Cerebellar cortex (tissue), 1 donor: Measurements from ENCODE around the gene CCDC30.

ENCODE experiments used
- DNase-seq: peaks from one replicate; pipeline ENCODE4 v3.0.0-alpha.2; 2015; ENCODE audit warnings: low spot score

Gene CCDC30

GRCh38 chr1:42462828-42463763, at the start of gene CCDC30:
Gene CCDC30, plus strand, starts transcription at chr1:42463286. Its CDS starts 17,266 bp downstream, at chr1:42480552.
- DNase-seq: peak; percentile 100

GRCh38 chr1:42414551-42415496, 48.3 kb upstream of the CCDC30 start:
- no peak for DNase-seq

GRCh38 chr1:42417166-42417565, 45.9 kb upstream of the CCDC30 start:
- no peak for DNase-seq

GRCh38 chr1:42418516-42418915, 44.6 kb upstream of the CCDC30 start:
- DNase-seq: no peak

GRCh38 chr1:42419126-42419821, 43.8 kb upstream of the CCDC30 start:
- no peak for DNase-seq

GRCh38 chr1:42420121-42420520, 43.0 kb upstream of the CCDC30 start:
- DNase-seq: no peak

GRCh38 chr1:42420911-42421585, 42.0 kb upstream of the CCDC30 start:
- peak; percentile 89 for DNase-seq

GRCh38 chr1:42422737-42423136, 40.3 kb upstream of the CCDC30 start:
- no peak for DNase-seq

GRCh38 chr1:42423681-42424080, 39.4 kb upstream of the CCDC30 start:
- DNase-seq: no peak

- no peak for DNase-seq
Measured at GRCh38 chr1:42424201-42424600, 38.9 kb upstream of the CCDC30 start.

- no peak for DNase-seq
Measured at GRCh38 chr1:42427240-42427639, 35.8 kb upstream of the CCDC30 start.

GRCh38 chr1:42429603-42430002, 33.5 kb upstream of the CCDC30 start:
- DNase-seq: no peak

- no peak for DNase-seq
Measured at GRCh38 chr1:42430286-42431135, 32.6 kb upstream of the CCDC30 start.

- DNase-seq: no peak
Measured at GRCh38 chr1:42431514-42431913, 31.6 kb upstream of the CCDC30 start.

GRCh38 chr1:42432714-42433113, 30.4 kb upstream of the CCDC30 start:
- no peak for DNase-seq

GRCh38 chr1:42433369-42433768, 29.7 kb upstream of the CCDC30 start:
- no peak for DNase-seq

GRCh38 chr1:42434340-42434739, 28.7 kb upstream of the CCDC30 start:
- DNase-seq: no peak

- no peak for DNase-seq
Measured at GRCh38 chr1:42439940-42440339, 23.1 kb upstream of the CCDC30 start.

- no peak for DNase-seq
Measured at GRCh38 chr1:42442662-42443061, 20.4 kb upstream of the CCDC30 start.

- DNase-seq: no peak
Measured at GRCh38 chr1:42449256-42449655, 13.8 kb upstream of the CCDC30 start.

GRCh38 chr1:42450061-42450460, 13.0 kb upstream of the CCDC30 start:
- no peak for DNase-seq
